DND-41 (cell line): ENCODE data around the gene PLEKHD1.

Experiments used
- CTCF ChIP-seq: IDR thresholded peaks from 2 replicates; pipeline ENCODE4 v1.5.1; 2012; ENCODE audit warnings: borderline replicate concordance, low read length, moderate library complexity, mild to moderate bottlenecking; ENCODE audit not compliant: poor library complexity, severe bottlenecking; ENCODE audit errors: extremely low read depth
- EZH2 ChIP-seq: IDR thresholded peaks from 3 replicates; pipeline ENCODE4 v1.6.1; 2012; ENCODE audit warnings: borderline replicate concordance, low read depth, mild to moderate bottlenecking, moderate library complexity, low read length, inconsistent platforms; ENCODE audit not compliant: severe bottlenecking

GRCh38 chr14:69574954-69575295, 90.4 kb downstream of the PLEKHD1 start:
- no peak for TF ChIP-seq EZH2
- no peak for TF ChIP-seq CTCF
